ENCODE measurements around the gene CLPTM1.

Gene CLPTM1, protein sequence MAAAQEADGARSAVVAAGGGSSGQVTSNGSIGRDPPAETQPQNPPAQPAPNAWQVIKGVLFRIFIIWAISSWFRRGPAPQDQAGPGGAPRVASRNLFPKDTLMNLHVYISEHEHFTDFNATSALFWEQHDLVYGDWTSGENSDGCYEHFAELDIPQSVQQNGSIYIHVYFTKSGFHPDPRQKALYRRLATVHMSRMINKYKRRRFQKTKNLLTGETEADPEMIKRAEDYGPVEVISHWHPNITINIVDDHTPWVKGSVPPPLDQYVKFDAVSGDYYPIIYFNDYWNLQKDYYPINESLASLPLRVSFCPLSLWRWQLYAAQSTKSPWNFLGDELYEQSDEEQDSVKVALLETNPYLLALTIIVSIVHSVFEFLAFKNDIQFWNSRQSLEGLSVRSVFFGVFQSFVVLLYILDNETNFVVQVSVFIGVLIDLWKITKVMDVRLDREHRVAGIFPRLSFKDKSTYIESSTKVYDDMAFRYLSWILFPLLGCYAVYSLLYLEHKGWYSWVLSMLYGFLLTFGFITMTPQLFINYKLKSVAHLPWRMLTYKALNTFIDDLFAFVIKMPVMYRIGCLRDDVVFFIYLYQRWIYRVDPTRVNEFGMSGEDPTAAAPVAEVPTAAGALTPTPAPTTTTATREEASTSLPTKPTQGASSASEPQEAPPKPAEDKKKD

DNA sequence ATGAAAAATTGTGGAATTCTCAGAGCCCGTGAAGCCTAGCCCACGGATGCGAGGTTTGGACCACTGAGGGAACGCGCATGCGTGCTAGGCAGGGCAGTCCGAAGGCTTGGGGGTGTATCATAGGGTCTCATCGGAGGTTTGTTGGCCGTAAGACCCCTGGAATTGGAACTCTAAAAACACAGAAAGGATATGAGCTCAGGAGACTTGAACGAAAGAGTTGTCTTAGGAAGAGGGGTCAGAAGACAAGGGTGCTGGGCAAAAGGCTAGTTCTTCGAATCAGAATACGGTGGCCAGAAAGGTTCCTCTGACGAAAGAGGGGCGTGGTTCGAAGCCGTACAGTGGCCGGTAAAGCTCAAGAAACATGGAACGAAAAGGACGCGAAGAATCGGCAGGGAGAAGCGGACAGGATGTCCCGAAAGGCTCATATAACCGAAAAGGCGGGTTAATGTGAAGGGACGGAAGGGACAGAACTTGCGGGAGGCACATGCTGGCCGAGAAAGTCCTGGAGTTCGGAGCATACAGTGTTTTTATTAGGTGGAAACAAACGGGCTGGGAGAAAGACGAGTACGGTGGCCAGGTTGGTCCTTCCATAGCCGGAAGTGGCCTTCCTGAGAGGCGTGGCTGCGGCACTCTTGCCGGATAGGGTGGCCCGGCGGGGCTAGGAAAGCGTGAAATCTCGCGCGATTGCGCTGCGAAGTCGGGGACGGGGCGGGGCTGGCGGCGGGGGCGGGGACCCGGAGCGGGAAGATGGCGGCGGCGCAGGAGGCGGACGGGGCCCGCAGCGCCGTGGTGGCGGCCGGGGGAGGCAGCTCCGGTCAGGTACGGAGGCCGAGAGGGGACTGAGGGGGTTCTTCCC, at the start of gene CLPTM1:
Gene CLPTM1 (plus strand): TSS at position 732 of the 856 bp plus-strand sequence. CDS start 16 bp downstream, at position 748.
- peaks cover 10% of the 10 kb centered on the region for H3F3A ChIP-seq (ENCODE audit: insufficient read depth)
- TF ChIP-seq, protein P1, sequence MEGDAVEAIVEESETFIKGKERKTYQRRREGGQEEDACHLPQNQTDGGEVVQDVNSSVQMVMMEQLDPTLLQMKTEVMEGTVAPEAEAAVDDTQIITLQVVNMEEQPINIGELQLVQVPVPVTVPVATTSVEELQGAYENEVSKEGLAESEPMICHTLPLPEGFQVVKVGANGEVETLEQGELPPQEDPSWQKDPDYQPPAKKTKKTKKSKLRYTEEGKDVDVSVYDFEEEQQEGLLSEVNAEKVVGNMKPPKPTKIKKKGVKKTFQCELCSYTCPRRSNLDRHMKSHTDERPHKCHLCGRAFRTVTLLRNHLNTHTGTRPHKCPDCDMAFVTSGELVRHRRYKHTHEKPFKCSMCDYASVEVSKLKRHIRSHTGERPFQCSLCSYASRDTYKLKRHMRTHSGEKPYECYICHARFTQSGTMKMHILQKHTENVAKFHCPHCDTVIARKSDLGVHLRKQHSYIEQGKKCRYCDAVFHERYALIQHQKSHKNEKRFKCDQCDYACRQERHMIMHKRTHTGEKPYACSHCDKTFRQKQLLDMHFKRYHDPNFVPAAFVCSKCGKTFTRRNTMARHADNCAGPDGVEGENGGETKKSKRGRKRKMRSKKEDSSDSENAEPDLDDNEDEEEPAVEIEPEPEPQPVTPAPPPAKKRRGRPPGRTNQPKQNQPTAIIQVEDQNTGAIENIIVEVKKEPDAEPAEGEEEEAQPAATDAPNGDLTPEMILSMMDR (IDR thresholded peaks at IDR 0.05; ENCODE audit: insufficient read depth, low read length, poor library complexity, severe bottlenecking), result no peak
- no peak for TF ChIP-seq EZH2phosphoT487 (conservative IDR thresholded peaks at IDR 0.05; ENCODE audit: low read length)
- H3K9ac ChIP-seq (ENCODE audit: low read length), result peak within 1 kb of the TSS; percentile 85
- H3K4me3 ChIP-seq (ENCODE audit: insufficient read depth, low read length, poor library complexity, severe bottlenecking), result peak within 1 kb of the TSS; percentile 99
- H2AFZ ChIP-seq (ENCODE audit: low read depth, low read length, severe bottlenecking), result peak within 1 kb of the TSS; percentile 86
- H3K27me3 ChIP-seq (ENCODE audit: low read length), result no peaks in the 10 kb centered on the region
- H3K9me3 ChIP-seq (ENCODE audit: insufficient read depth, low read length), result no peaks in the 10 kb centered on the region
- no peaks in the 10 kb centered on the region for H3K36me3 ChIP-seq (ENCODE audit: low read length)
- H4K20me1 ChIP-seq (ENCODE audit: low read depth, low read length), result no peaks in the 10 kb centered on the region
- peaks cover 55% of the 10 kb centered on the region for H3K79me2 ChIP-seq (ENCODE audit: insufficient read depth, low read length)
- no peaks in the 10 kb centered on the region for H3K9me2 ChIP-seq (replicated peaks; ENCODE audit: insufficient read depth, low read length)
- peak within 1 kb of the TSS; percentile 77 for H3K4me2 ChIP-seq (ENCODE audit: low read depth, low read length, poor library complexity, severe bottlenecking)
- H3K27ac ChIP-seq (ENCODE audit: low read depth, low read length), result peak within 1 kb of the TSS; percentile 85

DNA sequence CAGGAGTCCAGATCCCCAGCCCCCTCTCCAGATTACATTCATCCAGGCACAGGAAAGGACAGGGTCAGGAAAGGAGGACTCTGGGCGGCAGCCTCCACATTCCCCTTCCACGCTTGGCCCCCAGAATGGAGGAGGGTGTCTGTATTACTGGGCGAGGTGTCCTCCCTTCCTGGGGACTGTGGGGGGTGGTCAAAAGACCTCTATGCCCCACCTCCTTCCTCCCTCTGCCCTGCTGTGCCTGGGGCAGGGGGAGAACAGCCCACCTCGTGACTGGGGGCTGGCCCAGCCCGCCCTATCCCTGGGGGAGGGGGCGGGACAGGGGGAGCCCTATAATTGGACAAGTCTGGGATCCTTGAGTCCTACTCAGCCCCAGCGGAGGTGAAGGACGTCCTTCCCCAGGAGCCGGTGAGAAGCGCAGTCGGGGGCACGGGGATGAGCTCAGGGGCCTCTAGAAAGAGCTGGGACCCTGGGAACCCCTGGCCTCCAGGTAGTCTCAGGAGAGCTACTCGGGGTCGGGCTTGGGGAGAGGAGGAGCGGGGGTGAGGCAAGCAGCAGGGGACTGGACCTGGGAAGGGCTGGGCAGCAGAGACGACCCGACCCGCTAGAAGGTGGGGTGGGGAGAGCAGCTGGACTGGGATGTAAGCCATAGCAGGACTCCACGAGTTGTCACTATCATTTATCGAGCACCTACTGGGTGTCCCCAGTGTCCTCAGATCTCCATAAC, 49.6 kb upstream of the CLPTM1 start, which contains the start of gene APOE:
Gene APOE (plus strand): TSS at position 360 of the 724 bp plus-strand sequence. CDS start 829 bp downstream, outside the sequence.
- Histone ChIP-seq H3K9me3 (ENCODE audit: insufficient read depth, low read length) (no peaks in the 10 kb centered on the region), H3F3A (ENCODE audit: insufficient read depth) (no peaks in the 10 kb centered on the region), H3K27ac (ENCODE audit: low read depth, low read length) (no peak within 1 kb of the TSS), H3K27me3 (ENCODE audit: low read length) (no peaks in the 10 kb centered on the region), H4K20me1 (ENCODE audit: low read depth, low read length) (no peaks in the 10 kb centered on the region), H3K4me2 (ENCODE audit: low read depth, low read length, poor library complexity, severe bottlenecking) (no peak within 1 kb of the TSS), H3K36me3 (ENCODE audit: low read length) (no peaks in the 10 kb centered on the region), H2AFZ (ENCODE audit: low read depth, low read length, severe bottlenecking) (no peak within 1 kb of the TSS), H3K4me3 (ENCODE audit: insufficient read depth, low read length, poor library complexity, severe bottlenecking) (no peak within 1 kb of the TSS), H3K9ac (ENCODE audit: low read length) (no peak within 1 kb of the TSS), H3K9me2 (replicated peaks; ENCODE audit: insufficient read depth, low read length) (no peaks in the 10 kb centered on the region), H3K79me2 (ENCODE audit: insufficient read depth, low read length) (no peaks in the 10 kb centered on the region)
- TF ChIP-seq EZH2phosphoT487 (conservative IDR thresholded peaks at IDR 0.05; ENCODE audit: low read length), result no peak
- TF ChIP-seq, protein P1 (IDR thresholded peaks at IDR 0.05; ENCODE audit: insufficient read depth, low read length, poor library complexity, severe bottlenecking), result no peak

DNA sequence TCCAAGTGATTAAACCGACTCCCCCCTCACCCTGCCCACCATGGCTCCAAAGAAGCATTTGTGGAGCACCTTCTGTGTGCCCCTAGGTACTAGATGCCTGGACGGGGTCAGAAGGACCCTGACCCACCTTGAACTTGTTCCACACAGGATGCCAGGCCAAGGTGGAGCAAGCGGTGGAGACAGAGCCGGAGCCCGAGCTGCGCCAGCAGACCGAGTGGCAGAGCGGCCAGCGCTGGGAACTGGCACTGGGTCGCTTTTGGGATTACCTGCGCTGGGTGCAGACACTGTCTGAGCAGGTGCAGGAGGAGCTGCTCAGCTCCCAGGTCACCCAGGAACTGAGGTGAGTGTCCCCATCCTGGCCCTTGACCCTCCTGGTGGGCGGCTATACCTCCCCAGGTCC, 47.6 kb upstream of the CLPTM1 start:
- Histone ChIP-seq H3F3A (ENCODE audit: insufficient read depth) (no peaks in the 10 kb centered on the region), H3K27ac (ENCODE audit: low read depth, low read length) (no peak overlapping the region)

More for the DNA sequence above, 47.6 kb upstream of the CLPTM1 start:
- Histone ChIP-seq H3K36me3 (ENCODE audit: low read length) (no peaks in the 10 kb centered on the region), H2AFZ (ENCODE audit: low read depth, low read length, severe bottlenecking) (no peak overlapping the region), H3K79me2 (ENCODE audit: insufficient read depth, low read length) (no peaks in the 10 kb centered on the region), H3K4me3 (ENCODE audit: insufficient read depth, low read length, poor library complexity, severe bottlenecking) (no peak overlapping the region), H3K27me3 (ENCODE audit: low read length) (no peaks in the 10 kb centered on the region), H3K9me2 (replicated peaks; ENCODE audit: insufficient read depth, low read length) (no peaks in the 10 kb centered on the region), H3K9me3 (ENCODE audit: insufficient read depth, low read length) (no peaks in the 10 kb centered on the region), H4K20me1 (ENCODE audit: low read depth, low read length) (no peaks in the 10 kb centered on the region), H3K4me2 (ENCODE audit: low read depth, low read length, poor library complexity, severe bottlenecking) (no peak overlapping the region), H3K9ac (ENCODE audit: low read length) (no peak overlapping the region)
- TF ChIP-seq, protein P1 (IDR thresholded peaks at IDR 0.05; ENCODE audit: insufficient read depth, low read length, poor library complexity, severe bottlenecking), result no peak
- TF ChIP-seq EZH2phosphoT487 (conservative IDR thresholded peaks at IDR 0.05; ENCODE audit: low read length), result no peak

Measured in SU-DHL-6 (cell line).